H1 (cell line): ENCODE results near the gene NR2E3. TPM values are rescaled to one million over a fixed set of nuclear protein-coding genes. Genes with fewer than 3 reads are reported as not detected.

Experiments
- CTCF ChIA-PET: fragments of 300-600 bp; sonication (Branson Sonifier 250); formaldehyde crosslinking; loops from one replicate; lab custom pipeline; 2021; ENCODE audit not compliant: partially characterized antibody; lab: Charles Lee
- POLR2A ChIA-PET: fragments of 300-600 bp; sonication (Branson Sonifier 250); formaldehyde crosslinking; loops from one replicate; lab custom pipeline; 2021; ENCODE audit warnings: inconsistent platforms; ENCODE audit not compliant: partially characterized antibody; lab: Charles Lee
- DNase-seq, 2 experiments: peaks; one replicate each; pipeline versions ENCODE4 v3.0.0 to v3.0.0-alpha.2; 2010 to 2022; ENCODE audit warnings: low spot score in 2 of 2, low read depth in 1 of 2, mixed read lengths in 1 of 2
- FAIRE-seq: peaks from 2 replicates; lab custom pipeline; 2011; peaks lifted over from hg19 to GRCh38; lab: Jason Lieb, UNC
- H2AFZ ChIP-seq: 2 replicates; pipeline ENCODE4 v1.8.1; 2012; ENCODE audit warnings: low read length, inconsistent platforms
- H2AK5ac ChIP-seq: 2 replicates; pipeline ENCODE4 v1.6.1; 2013; ENCODE audit warnings: low read depth, low read length
- H2BK120ac ChIP-seq: replicated peaks from 2 replicates; pipeline ENCODE3; 2013; ENCODE audit warnings: low read depth, low read length, inconsistent platforms
- H2BK12ac ChIP-seq: 2 replicates; pipeline ENCODE4 v1.6.1; 2013; ENCODE audit warnings: low read depth, low read length
- H2BK15ac ChIP-seq: 2 replicates; pipeline ENCODE4 v1.6.1; 2013; ENCODE audit warnings: low read length
- H2BK20ac ChIP-seq: 2 replicates; pipeline ENCODE4 v1.6.1; 2013; ENCODE audit warnings: low read length
- H2BK5ac ChIP-seq: 2 replicates; pipeline ENCODE4 v1.6.1; 2013; ENCODE audit warnings: low read depth, low read length
- H3K14ac ChIP-seq: 2 replicates; pipeline ENCODE4 v1.6.1; 2013; ENCODE audit warnings: inconsistent platforms; ENCODE audit not compliant: insufficient read length
- H3K18ac ChIP-seq: 2 replicates; pipeline ENCODE4 v1.6.1; 2013; ENCODE audit warnings: low read length; ENCODE audit errors: extremely low read depth
- H3K23ac ChIP-seq: 2 replicates; pipeline ENCODE4 v1.6.1; 2013; ENCODE audit warnings: inconsistent platforms; ENCODE audit not compliant: insufficient read length
- H3K23me2 ChIP-seq: 2 replicates; pipeline ENCODE4 v1.6.1; 2013; ENCODE audit warnings: low read depth, low read length
- H3K27ac ChIP-seq: 2 replicates; pipeline ENCODE4 v1.6.1; 2011; ENCODE audit warnings: low read depth, low read length, inconsistent platforms
- H3K27me3 ChIP-seq, 4 experiments: replicated peaks in 1 of 4; 1 replicate in 1 of 4; 2 replicates in 3 of 4; pipeline versions ENCODE4 v1.6.1 to v1.8.1; 2011 to 2013; ENCODE audit warnings: low read length in 3 of 4, mild to moderate bottlenecking in 3 of 4, inconsistent platforms in 2 of 4, mixed read lengths in 2 of 4, moderate library complexity in 1 of 4; ENCODE audit not compliant: control insufficient read depth in 3 of 4, insufficient read depth in 3 of 4; ENCODE audit errors: extremely low read depth in 1 of 4
- H3K36me3 ChIP-seq, 4 experiments: 2 replicates each; pipeline versions ENCODE4 v1.6.1 to v1.8.1; 2011 to 2013; ENCODE audit warnings: mild to moderate bottlenecking in 4 of 4, low read length in 3 of 4, moderate library complexity in 2 of 4, control low read depth in 1 of 4, inconsistent platforms in 1 of 4; ENCODE audit not compliant: insufficient read depth in 4 of 4, control insufficient read depth in 2 of 4
- H3K4ac ChIP-seq: replicated peaks from 2 replicates; pipeline ENCODE3; 2013; ENCODE audit warnings: low read length, low read depth, mixed read lengths, inconsistent platforms; ENCODE audit not compliant: insufficient read length
- H3K4me1 ChIP-seq, 4 experiments: replicated peaks in 1 of 4; 1 replicate in 1 of 4; 2 replicates in 3 of 4; pipeline versions ENCODE4 v1.6.1 to v1.8.1; 2011 to 2013; ENCODE audit warnings: low read length in 3 of 4, inconsistent platforms in 2 of 4, mixed read lengths in 1 of 4; ENCODE audit not compliant: insufficient read depth in 4 of 4, control insufficient read depth in 3 of 4
- H3K4me2 ChIP-seq, 2 experiments: 2 replicates each; pipeline versions ENCODE4 v1.6.1 to v1.8.1; 2011 to 2013; ENCODE audit warnings: low read depth in 2 of 2, low read length in 2 of 2, control low read depth in 1 of 2, inconsistent platforms in 1 of 2, mild to moderate bottlenecking in 1 of 2; ENCODE audit not compliant: insufficient read depth in 1 of 2
- H3K4me3 ChIP-seq, 4 experiments: fragments of 200-600, 300-600 bp in 1 of 4; sonication (generic), shearing (Covaris generic), sonication (Bioruptor Twin) in 1 of 4; 2 replicates each; pipeline versions ENCODE4 v1.5.1 to v1.8.1; 2011 to 2016; ENCODE audit warnings: low read length in 4 of 4, low read depth in 3 of 4, control low read depth in 2 of 4, inconsistent platforms in 2 of 4, mild to moderate bottlenecking in 2 of 4, mixed read lengths in 1 of 4, moderate library complexity in 1 of 4; ENCODE audit not compliant: insufficient read depth in 2 of 4; ENCODE audit errors: extremely low read depth in 1 of 4
- H3K56ac ChIP-seq: replicated peaks from 2 replicates; pipeline ENCODE3; 2013; ENCODE audit warnings: low read depth, mild to moderate bottlenecking, mixed read lengths, low read length, inconsistent platforms; ENCODE audit not compliant: insufficient read length
- H3K79me1 ChIP-seq: 2 replicates; pipeline ENCODE4 v1.6.1; 2013; ENCODE audit warnings: low read depth, low read length, control low read depth
- H3K79me2 ChIP-seq, 2 experiments: 2 replicates each; pipeline versions ENCODE4 v1.6.1 to v1.8.1; 2012 to 2013; ENCODE audit warnings: low read length in 2 of 2, mild to moderate bottlenecking in 2 of 2, inconsistent platforms in 1 of 2; ENCODE audit not compliant: insufficient read depth in 2 of 2, control insufficient read depth in 1 of 2
- H3K9ac ChIP-seq, 4 experiments: replicated peaks in 1 of 4; 1 replicate in 1 of 4; 2 replicates in 3 of 4; pipeline versions ENCODE4 v1.6.1 to v1.8.1; 2011 to 2013; ENCODE audit warnings: low read depth in 3 of 4, low read length in 3 of 4, control low read depth in 2 of 4, mild to moderate bottlenecking in 2 of 4, moderate library complexity in 2 of 4, inconsistent platforms in 1 of 4; ENCODE audit errors: extremely low read depth in 1 of 4
- H3K9me3 ChIP-seq, 2 experiments: 2 replicates each; pipeline versions ENCODE4 v1.6.1 to v1.8.1; 2012 to 2013; ENCODE audit warnings: mild to moderate bottlenecking in 2 of 2, moderate library complexity in 2 of 2, control low read depth in 1 of 2, inconsistent platforms in 1 of 2, low read depth in 1 of 2, low read length in 1 of 2, mixed read lengths in 1 of 2; ENCODE audit not compliant: insufficient read depth in 2 of 2
- H4K20me1 ChIP-seq, 2 experiments: replicated peaks in 1 of 2; 2 replicates each; pipeline versions ENCODE3 to v1.8.1; 2011 to 2013; ENCODE audit warnings: inconsistent platforms in 2 of 2, low read length in 2 of 2, mild to moderate bottlenecking in 1 of 2; ENCODE audit not compliant: insufficient read depth in 2 of 2, control insufficient read depth in 1 of 2
- H4K5ac ChIP-seq: 2 replicates; pipeline ENCODE4 v1.6.1; 2013; ENCODE audit warnings: low read length, low read depth, mixed read lengths, inconsistent platforms; ENCODE audit not compliant: insufficient read length
- H4K8ac ChIP-seq: 2 replicates; pipeline ENCODE4 v1.8.0; 2013; ENCODE audit warnings: mild to moderate bottlenecking, moderate library complexity, low read length, inconsistent platforms; ENCODE audit not compliant: insufficient read depth; ENCODE audit errors: extremely low read depth
- H4K91ac ChIP-seq: replicated peaks from 2 replicates; pipeline ENCODE3; 2013; ENCODE audit warnings: low read length, mixed read lengths, inconsistent platforms; ENCODE audit not compliant: insufficient read length
- GTF2F1 ChIP-seq: IDR thresholded peaks from 2 replicates; pipeline ENCODE4 v1.6.1; 2012; ENCODE audit warnings: low read depth, low read length, improper control_type of control experiment, borderline replicate concordance
- NANOG ChIP-seq: IDR thresholded peaks from 2 replicates; pipeline ENCODE4 v1.6.1; 2011; ENCODE audit warnings: low read length, low read depth, mild to moderate bottlenecking, inconsistent platforms; ENCODE audit not compliant: insufficient read depth, poor library complexity, severe bottlenecking
- POU5F1 ChIP-seq: IDR thresholded peaks from 2 replicates; pipeline ENCODE4 v1.6.1; 2011; ENCODE audit warnings: low read depth, mild to moderate bottlenecking, low read length, moderate library complexity
- TBP ChIP-seq: IDR thresholded peaks from 2 replicates; pipeline ENCODE4 v1.6.1; 2011; ENCODE audit warnings: low read depth, low read length, improper control_type of control experiment
- TCF12 ChIP-seq: IDR thresholded peaks from 2 replicates; pipeline ENCODE4 v1.6.1; 2011; ENCODE audit warnings: low read depth, mild to moderate bottlenecking, low read length
- WGBS, 2 experiments: shearing (Covaris generic) in 1 of 2; methylation state at CpG; one replicate each; pipeline versions ENCODE4 v1.1.6 to v1.1.7; 2013 to 2015; ENCODE audit warnings: low lambda C conversion rate in 2 of 2, mixed read lengths in 2 of 2, inconsistent platforms in 1 of 2, low coverage in 1 of 2, missing lambda C conversion rate in 1 of 2; ENCODE audit not compliant: insufficient replicate concordance in 2 of 2, insufficient coverage in 1 of 2, insufficient read length in 1 of 2; ENCODE audit errors: extremely low coverage in 1 of 2, missing lambda C conversion rate in 1 of 2; 5-methylcytosine and 5-hydroxymethylcytosine counted together
- polyA plus RNA-seq, 7 experiments: library from polyadenylated mRNA; depleted of rRNA in 3 of 7; stranded (reverse) in 5 of 7; unstranded in 2 of 7; fragments of >200 nt in 5 of 7; fragments of 200-250 nt in 2 of 7; gene quantifications; 1 replicate in 5 of 7; 2 replicates in 1 of 7; 4 replicates in 1 of 7; pipeline versions ENCODE4 v1.2.1 to v1.2.3, GENCODE V29; 2011 to 2013; ENCODE audit warnings: missing spikeins in 2 of 7, mixed read lengths in 2 of 7
- total RNA-seq: library from RNA; stranded (reverse); fragmentation: NEBNext Ultra II Directional; extraction: Animal tissue kit (Norgen Biotek cat#: 25700); gene quantifications from 2 replicates; pipeline ENCODE4 v1.2.1, GENCODE V29; 2021

NR2E3 gene
- total and polyA plus RNA-seq, 2 of the 8 experiments (the other 6 are each of a cell fraction or from before 2014, with no cell fraction given): 0.56 to 0.80 TPM

DNA sequence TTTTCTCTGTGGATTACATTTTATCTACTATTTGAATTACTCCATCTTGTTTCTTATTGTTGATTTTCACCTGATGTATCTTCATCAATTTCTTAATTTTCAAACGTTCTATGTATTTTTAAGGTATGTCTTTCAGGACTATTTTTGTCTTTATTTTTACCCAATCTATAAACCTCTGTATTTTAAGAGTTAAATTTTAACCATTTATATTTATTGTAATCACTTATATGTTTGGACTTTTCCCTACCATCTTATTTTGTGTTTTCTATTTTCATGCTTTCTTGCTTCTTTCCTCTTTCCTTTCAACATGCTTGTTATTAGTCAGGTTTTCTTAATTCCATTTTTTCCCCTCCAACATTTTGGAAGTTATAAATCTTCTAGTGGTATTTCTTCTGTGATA is 49.5 kb upstream of the NR2E3 start:
- H2AK5ac ChIP-seq: no peak overlapping the region
- ChIA-PET CTCF (interaction anchor here (1.2 to 3.4 kb wide), 3 partner anchors 9 to 41 kb away, joined by 3 to 10 read pairs (median 7); no protein-coding TSS in a partner anchor), POLR2A (no interaction called here)

More for the DNA sequence above, 49.5 kb upstream of the NR2E3 start:
- Histone ChIP-seq H3K27me3 (no peaks in the 10 kb centered on the region), H2AFZ (no peak overlapping the region), H4K8ac (no peak overlapping the region), H3K27ac (no peak overlapping the region), H3K56ac (no peak overlapping the region), H3K4me3 (no peak overlapping the region), H4K91ac (no peak overlapping the region), H3K18ac (no peak overlapping the region), H2BK5ac (no peak overlapping the region), H3K79me1 (no peaks in the 10 kb centered on the region), H3K9me3 (no peaks in the 10 kb centered on the region; a peak in 2 of 4 replicates), H3K4ac (no peak overlapping the region), H2BK120ac (no peak overlapping the region), H2BK12ac (no peak overlapping the region), H3K14ac (no peak overlapping the region), H3K23ac (no peak overlapping the region), H3K79me2 (no peaks in the 10 kb centered on the region), H3K36me3 (no peaks in the 10 kb centered on the region; a peak in 2 of 8 replicates), H4K20me1 (no peaks in the 10 kb centered on the region), H3K9ac (no peak overlapping the region), H3K23me2 (no peaks in the 10 kb centered on the region), H2BK15ac (no peak overlapping the region), H3K4me2 (no peak overlapping the region), H2BK20ac (no peak overlapping the region), H3K4me1 (no peaks in the 10 kb centered on the region), H4K5ac (no peak overlapping the region)
- DNase-seq (no peak), FAIRE-seq (no peak)
- no peak for TF ChIP-seq NANOG
- no peak for TF ChIP-seq TCF12
- no peak for TF ChIP-seq TBP
- no peak for TF ChIP-seq POU5F1
- no peak for TF ChIP-seq GTF2F1
- WGBS, 2 experiments: 79% methylated on average over 1 of the region's 1 CpG; no CpG with 5 or more reads in 1 of the 2 experiments
